Measurements from ENCODE around the gene CCDC92. TPM values are rescaled to one million over a fixed set of nuclear protein-coding genes. Genes with fewer than 3 reads are reported as not detected.
"Not testable (repeated sequence)": the region's sequence is repeated elsewhere in the genome, so short reads cannot be mapped to it uniquely, and the experiment has no call there.

CCDC92 gene
- total and polyA plus RNA-seq, 2 of the 8 experiments (the other 6 are each of a cell fraction or from before 2014, with no cell fraction given), result 0.43 to 0.51 TPM

DNA sequence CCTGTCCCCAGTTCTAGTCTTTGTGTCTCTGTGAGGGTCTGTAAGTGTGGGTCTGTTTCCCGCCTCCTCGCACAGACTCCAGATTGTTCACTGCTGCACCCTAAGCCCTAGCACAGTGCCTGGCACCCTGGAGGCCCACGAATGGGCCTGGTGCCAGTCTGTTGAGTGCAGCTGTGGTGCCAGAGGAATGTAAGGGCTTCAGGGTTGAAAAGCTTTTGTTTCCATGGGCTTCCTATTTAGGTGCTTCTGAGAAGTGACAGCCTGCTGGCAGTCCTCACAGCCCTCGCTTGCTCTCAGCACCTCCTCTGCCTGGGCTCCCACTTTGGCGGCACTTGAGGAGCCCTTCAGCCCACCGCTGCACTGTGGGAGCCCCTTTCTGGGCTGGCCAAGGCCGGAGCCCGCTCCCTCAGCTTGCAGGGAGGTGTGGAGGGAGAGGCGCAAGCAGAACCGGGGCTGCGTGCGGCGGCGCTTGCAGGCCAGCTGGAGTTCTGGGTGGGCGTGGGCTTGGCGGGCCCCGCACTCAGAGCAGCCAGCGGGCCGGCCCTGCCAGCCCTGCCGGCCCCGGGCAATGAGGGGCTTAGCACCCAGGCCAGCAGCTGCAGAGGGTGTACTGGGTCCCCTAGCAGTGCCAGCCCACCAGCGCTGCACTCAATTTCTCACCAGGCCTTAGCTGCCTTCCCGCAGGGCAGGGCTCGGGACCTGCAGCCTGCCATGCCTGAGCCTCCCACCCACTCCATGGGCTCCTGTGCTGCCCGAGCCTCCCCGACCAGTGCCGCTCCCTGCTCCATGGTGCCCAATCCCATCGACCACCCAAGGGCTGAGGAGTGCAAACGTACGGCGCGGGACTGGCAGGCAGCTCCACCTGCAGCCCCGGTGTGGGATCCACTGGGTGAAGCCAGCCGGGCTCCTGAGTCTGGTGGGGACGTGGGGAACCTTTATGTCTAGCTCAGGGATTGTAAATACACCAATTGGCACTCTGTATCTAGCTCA lies 25.8 kb downstream of the CCDC92 start:
- FAIRE-seq; H3K4me2 ChIP-seq (ENCODE audit: insufficient read depth in 1 of 2, low read depth in 2 of 2, low read length in 2 of 2); POLR2A ChIA-PET (ENCODE audit: partially characterized antibody); H2AFZ ChIP-seq (ENCODE audit: low read length); H4K91ac ChIP-seq (replicated peaks; ENCODE audit: insufficient read length, low read length); H3K9ac ChIP-seq (replicated peaks in 1 of 4; ENCODE audit: extremely low read depth in 1 of 4, low read depth in 3 of 4, low read length in 3 of 4); H3K4ac ChIP-seq (replicated peaks; ENCODE audit: insufficient read length, low read depth, low read length); H4K20me1 ChIP-seq (replicated peaks in 1 of 2; ENCODE audit: control insufficient read depth in 1 of 2, insufficient read depth in 2 of 2, low read length in 2 of 2); H2BK20ac ChIP-seq (ENCODE audit: low read length); H3K56ac ChIP-seq (replicated peaks; ENCODE audit: insufficient read length, low read depth, low read length); H2AK5ac ChIP-seq (ENCODE audit: low read depth, low read length); H3K4me1 ChIP-seq (replicated peaks in 1 of 4; ENCODE audit: control insufficient read depth in 3 of 4, insufficient read depth in 4 of 4, low read length in 3 of 4); H4K5ac ChIP-seq (ENCODE audit: insufficient read length, low read depth, low read length); H3K27ac ChIP-seq (ENCODE audit: low read depth, low read length); H3K79me1 ChIP-seq (ENCODE audit: low read depth, low read length); H2BK15ac ChIP-seq (ENCODE audit: low read length); DNase-seq (ENCODE audit: low read depth in 1 of 2, low spot score in 2 of 2); H2BK12ac ChIP-seq (ENCODE audit: low read depth, low read length); H3K23me2 ChIP-seq (ENCODE audit: low read depth, low read length); H3K36me3 ChIP-seq (ENCODE audit: control insufficient read depth in 2 of 4, insufficient read depth in 4 of 4, low read length in 3 of 4); H3K9me3 ChIP-seq (ENCODE audit: insufficient read depth in 2 of 2, low read depth in 1 of 2, low read length in 1 of 2); H4K8ac ChIP-seq (ENCODE audit: extremely low read depth, insufficient read depth, low read length); H3K4me3 ChIP-seq (ENCODE audit: extremely low read depth in 1 of 4, insufficient read depth in 2 of 4, low read depth in 3 of 4, low read length in 4 of 4); H2BK120ac ChIP-seq (replicated peaks; ENCODE audit: low read depth, low read length); H3K27me3 ChIP-seq (replicated peaks in 1 of 4; ENCODE audit: control insufficient read depth in 3 of 4, extremely low read depth in 1 of 4, insufficient read depth in 3 of 4, low read length in 3 of 4); H3K79me2 ChIP-seq (ENCODE audit: control insufficient read depth in 1 of 2, insufficient read depth in 2 of 2, low read length in 2 of 2); H3K23ac ChIP-seq (ENCODE audit: insufficient read length); H2BK5ac ChIP-seq (ENCODE audit: low read depth, low read length); H3K18ac ChIP-seq (ENCODE audit: extremely low read depth, low read length); H3K14ac ChIP-seq (ENCODE audit: insufficient read length): not testable (repeated sequence)
- CTCF ChIA-PET (ENCODE audit: partially characterized antibody), result interaction anchor here (0.8 to 2.7 kb wide), 4 partner anchors 8 to 42 kb away, joined by 3 to 8 read pairs (median 5); no protein-coding TSS in a partner anchor
- WGBS, 2 experiments (ENCODE audit: extremely low coverage in 1 of 2, insufficient coverage in 1 of 2, insufficient read length in 1 of 2, insufficient replicate concordance in 2 of 2, low coverage in 1 of 2, low lambda C conversion rate in 2 of 2, missing lambda C conversion rate in 1 of 2), result 89% methylated on average over 24 of the region's 35 CpGs; no CpG with 5 or more reads in 1 of the 2 experiments
